CD1c-positive myeloid dendritic cell (primary cell): ENCODE results near the gene GPR152.

Experiments
- DNase-seq: peaks from one replicate; pipeline ENCODE4 v3.0.0-alpha.2; 2016; ENCODE audit errors: extremely low spot score

The GPR152 gene

GRCh38 chr11:67465189-67465510 lies 12.6 kb upstream of the GPR152 start:
- no peak for DNase-seq

GRCh38 chr11:67464411-67465188 lies 12.1 kb upstream of the GPR152 start:
- peak; percentile 90 for DNase-seq

- peak; percentile 90 for DNase-seq
These were observed 11.3 kb upstream of the GPR152 start for GRCh38 chr11:67463680-67464410.

GRCh38 chr11:67463186-67463585 lies 10.7 kb upstream of the GPR152 start:
- DNase-seq, result no peak

- no peak for DNase-seq
These were observed 5.7 kb upstream of the GPR152 start for GRCh38 chr11:67458266-67458665.

- DNase-seq, result no peak
These were observed 4.9 kb upstream of the GPR152 start for GRCh38 chr11:67457453-67457852.

- no peak for DNase-seq
These were observed 3.7 kb upstream of the GPR152 start for GRCh38 chr11:67456068-67456705.

GRCh38 chr11:67455054-67455453 lies 2.5 kb upstream of the GPR152 start, which contains the start of gene CABP4:
Gene CABP4, plus strand, starts transcription at chr11:67455354. Its CDS starts 70 bp downstream, at chr11:67455424.
- no peak for DNase-seq

GRCh38 chr11:67453816-67454732 lies 1.5 kb upstream of the GPR152 start:
- DNase-seq, result no peak

- no peak for DNase-seq
These were observed 912 bp downstream of the GPR152 start for GRCh38 chr11:67451658-67451976.

- DNase-seq, result no peak
These were observed 1.5 kb downstream of the GPR152 start for GRCh38 chr11:67450796-67451657.

- peak; percentile 77 for DNase-seq
These were observed 3.2 kb downstream of the GPR152 start for GRCh38 chr11:67449116-67449844.

- no peak for DNase-seq
These were observed 4.3 kb downstream of the GPR152 start for GRCh38 chr11:67448220-67448609.

GRCh38 chr11:67445515-67445914 lies 7.0 kb downstream of the GPR152 start:
- no peak for DNase-seq

GRCh38 chr11:67442504-67443404 lies 9.8 kb downstream of the GPR152 start:
- DNase-seq, result no peak

GRCh38 chr11:67441731-67442351 lies 10.7 kb downstream of the GPR152 start:
- no peak for DNase-seq

GRCh38 chr11:67441098-67441563 lies 11.4 kb downstream of the GPR152 start:
- DNase-seq, result no peak

- no peak for DNase-seq
These were observed 12.1 kb downstream of the GPR152 start for GRCh38 chr11:67440229-67441097.
